GM13976 (cell line): ENCODE measurements around the gene CD300LG.

Source experiments
- DNase-seq: peaks from one replicate; pipeline ENCODE4 v3.0.0; 2012; ENCODE audit warnings: low spot score
- in situ Hi-C: fragments of 300-500 bp; cut with MboI; formaldehyde crosslinking; loops from one replicate; pipeline ENCODE4 v1.12.0; 2022; ENCODE audit warnings: low sequenced_read_pairs, mixed read lengths, inconsistent platforms; ENCODE audit not compliant: unreplicated experiment
- TF ChIP-seq, protein P1 (sequence below): IDR thresholded peaks from 2 replicates; pipeline ENCODE4 v1.5.1; 2012; ENCODE audit warnings: borderline replicate concordance, mild to moderate bottlenecking; ENCODE audit not compliant: insufficient read depth; ENCODE audit errors: extremely low read depth, missing control alignments, control extremely low read depth

CD300LG gene

DNA sequence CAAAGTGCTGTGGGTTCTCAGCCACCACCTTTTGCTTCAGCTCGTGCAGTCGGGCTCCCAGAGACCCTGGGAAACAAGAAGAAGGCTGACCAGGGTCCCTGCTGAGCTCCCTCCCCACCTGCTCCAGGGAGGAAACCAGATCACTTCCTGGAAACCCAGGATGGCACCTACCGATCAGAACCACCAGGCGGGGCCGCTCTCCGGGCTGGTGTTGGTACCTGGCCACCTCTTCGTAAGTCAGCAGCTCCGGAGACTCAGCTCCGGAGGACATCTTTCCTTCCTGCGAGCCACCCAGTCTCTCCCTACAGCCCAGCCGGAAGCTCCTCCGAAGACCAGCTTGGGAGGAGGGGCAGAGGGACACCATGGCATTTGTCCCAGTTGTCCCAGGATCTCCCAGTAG, 33.0 kb upstream of the CD300LG start:
- in situ Hi-C loops = no loop called here
- DNase-seq = no peak
- TF ChIP-seq, protein P1, sequence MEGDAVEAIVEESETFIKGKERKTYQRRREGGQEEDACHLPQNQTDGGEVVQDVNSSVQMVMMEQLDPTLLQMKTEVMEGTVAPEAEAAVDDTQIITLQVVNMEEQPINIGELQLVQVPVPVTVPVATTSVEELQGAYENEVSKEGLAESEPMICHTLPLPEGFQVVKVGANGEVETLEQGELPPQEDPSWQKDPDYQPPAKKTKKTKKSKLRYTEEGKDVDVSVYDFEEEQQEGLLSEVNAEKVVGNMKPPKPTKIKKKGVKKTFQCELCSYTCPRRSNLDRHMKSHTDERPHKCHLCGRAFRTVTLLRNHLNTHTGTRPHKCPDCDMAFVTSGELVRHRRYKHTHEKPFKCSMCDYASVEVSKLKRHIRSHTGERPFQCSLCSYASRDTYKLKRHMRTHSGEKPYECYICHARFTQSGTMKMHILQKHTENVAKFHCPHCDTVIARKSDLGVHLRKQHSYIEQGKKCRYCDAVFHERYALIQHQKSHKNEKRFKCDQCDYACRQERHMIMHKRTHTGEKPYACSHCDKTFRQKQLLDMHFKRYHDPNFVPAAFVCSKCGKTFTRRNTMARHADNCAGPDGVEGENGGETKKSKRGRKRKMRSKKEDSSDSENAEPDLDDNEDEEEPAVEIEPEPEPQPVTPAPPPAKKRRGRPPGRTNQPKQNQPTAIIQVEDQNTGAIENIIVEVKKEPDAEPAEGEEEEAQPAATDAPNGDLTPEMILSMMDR = no peak

DNA sequence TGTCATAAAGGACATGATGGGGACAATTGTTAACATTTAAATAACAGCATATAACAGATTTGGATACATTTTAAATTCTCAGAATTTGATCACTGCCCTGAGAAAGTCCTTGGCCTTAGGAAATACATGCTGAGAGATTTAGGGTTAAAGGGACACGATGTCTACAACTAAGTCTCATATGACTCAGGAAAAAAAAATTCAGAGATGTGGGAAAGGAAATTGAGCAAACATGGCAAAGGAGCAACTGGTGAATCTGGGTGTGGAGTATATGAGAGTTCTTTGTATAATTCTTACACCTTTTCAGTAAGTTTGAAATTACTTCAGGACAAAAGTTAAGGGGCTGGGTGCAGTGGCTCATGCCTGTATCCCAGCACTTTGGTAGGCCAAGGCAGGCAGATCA, 32.3 kb upstream of the CD300LG start:
- TF ChIP-seq, protein P1 = no peak
- in situ Hi-C loops = no loop called here
- DNase-seq = no peak

DNA sequence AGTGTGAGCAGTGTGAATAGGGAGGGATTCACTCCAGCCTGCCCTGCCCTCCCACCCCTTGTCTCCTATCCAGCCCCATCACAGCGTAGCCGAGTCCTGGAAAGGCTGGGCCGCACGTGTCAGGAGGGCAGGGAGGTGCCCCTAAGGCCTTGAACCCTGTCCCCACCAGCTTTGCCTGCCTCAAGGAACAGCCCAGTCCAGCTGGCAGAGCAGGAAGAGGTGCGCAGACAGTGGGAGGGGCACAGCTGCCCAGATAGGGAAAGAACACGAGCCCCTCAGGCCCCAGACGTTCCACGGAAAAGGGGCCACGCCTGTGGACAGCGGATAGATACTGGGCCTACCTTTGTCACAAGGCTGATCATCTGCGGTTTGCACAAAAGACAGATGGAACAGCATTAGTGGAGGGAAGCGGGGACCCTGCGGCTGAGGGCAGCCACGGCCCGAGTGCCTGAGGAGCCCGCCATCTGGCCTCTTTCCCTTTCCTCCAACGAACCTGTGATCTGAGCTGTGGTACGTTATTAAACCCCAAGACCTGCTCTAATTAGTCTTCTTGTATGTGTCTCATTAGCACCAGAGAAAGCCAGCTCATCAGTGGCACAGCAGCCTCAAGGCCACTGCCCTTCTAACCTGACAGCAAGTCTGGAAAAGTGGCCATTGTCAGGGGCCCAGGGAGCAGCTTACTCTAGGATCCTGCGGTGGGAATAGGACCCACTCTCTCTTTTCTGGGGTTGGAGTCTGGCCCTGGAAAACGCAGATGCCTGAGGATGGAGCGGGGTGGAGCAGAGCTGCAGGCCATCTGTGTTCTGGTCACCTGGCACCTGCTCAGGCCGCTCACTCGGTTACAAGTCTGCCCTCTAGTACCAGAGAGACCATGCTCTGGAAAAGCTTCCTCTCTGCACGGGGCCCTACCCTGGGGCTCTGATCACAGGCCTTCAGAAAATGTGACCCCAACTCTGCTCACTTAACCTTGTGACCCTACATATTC, 30.3 kb upstream of the CD300LG start:
- no peak for DNase-seq
- TF ChIP-seq, protein P1 = no peak
- in situ Hi-C loops = no loop called here

DNA sequence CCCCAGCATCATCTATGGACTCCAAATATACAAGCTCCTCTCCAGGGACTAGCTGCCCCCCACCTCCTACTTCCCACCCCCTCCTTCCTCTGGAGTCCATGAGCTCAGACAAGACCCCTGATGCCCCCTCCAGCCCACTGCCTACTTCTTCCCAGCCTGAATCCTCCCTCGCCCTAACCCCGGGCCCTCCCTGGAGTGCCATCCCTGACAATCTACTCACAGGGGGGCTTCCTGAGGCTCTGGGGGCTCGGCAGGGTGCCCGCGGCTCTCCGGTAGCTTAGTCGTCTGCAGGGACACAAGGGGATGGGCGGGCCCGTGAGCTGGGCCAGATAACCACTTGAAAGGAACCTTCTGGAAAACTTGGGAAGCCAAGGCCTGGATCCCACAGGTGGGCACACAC, 29.1 kb upstream of the CD300LG start:
- in situ Hi-C loops = no loop called here
- TF ChIP-seq, protein P1 = no peak

DNA sequence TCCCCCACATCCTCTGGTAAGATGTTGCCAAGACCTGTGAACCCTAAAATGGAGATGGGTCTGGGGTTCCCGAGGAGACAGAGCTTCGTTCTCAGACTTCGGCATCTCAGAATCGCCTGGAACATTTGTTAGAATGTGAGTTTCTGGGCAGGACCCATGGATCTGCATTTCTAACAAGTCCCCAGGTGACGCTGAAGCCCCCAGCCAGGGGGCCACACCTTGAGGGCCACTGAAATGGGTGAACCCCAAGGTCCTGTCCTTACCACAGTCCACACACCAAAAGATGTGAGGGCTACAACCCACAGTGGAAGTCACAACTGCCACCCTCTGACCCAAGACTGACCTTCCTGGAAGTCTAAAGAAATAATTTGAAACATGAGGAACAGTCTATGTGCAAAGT, 28.0 kb upstream of the CD300LG start:
- in situ Hi-C loops = no loop called here
- no peak for DNase-seq
- TF ChIP-seq, protein P1 = no peak

More for the DNA sequence above, 29.1 kb upstream of the CD300LG start:
- no peak for DNase-seq

DNA sequence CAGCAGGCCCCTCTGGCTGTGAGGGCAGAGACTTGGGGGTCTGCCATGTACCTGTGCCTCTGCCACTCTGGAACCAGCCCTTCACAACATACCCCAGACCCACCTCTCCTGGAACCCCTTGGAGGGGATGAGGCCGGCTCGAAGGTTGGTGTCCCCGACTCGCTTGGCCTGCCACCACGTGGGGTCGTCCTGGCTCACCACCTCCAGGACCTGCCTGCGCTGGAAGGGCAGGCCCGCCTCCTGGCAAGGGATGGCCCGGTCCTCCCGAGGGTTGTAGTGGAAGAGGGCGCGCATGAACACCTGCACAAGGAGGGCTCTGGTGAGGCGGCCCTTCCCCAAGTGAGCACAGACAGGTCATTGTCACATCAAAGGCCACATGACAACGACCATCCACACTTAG, 26.2 kb upstream of the CD300LG start:
- TF ChIP-seq, protein P1 = no peak
- DNase-seq = no peak
- in situ Hi-C loops = no loop called here
